Osteocyte (in vitro differentiated cells): ENCODE measurements around the gene HAVCR1. TPM values are rescaled to one million over a fixed set of nuclear protein-coding genes. Genes with fewer than 3 reads are reported as not detected.

Source experiments
- DNase-seq: peaks from one replicate; pipeline ENCODE4 v3.0.0; 2021; ENCODE audit warnings: mixed read lengths; ENCODE audit not compliant: unreplicated experiment; ENCODE audit errors: extremely low spot score
- H3K27ac Mint-ChIP-seq: one replicate; pipeline ENCODE4 v1.8.0; 2021; ENCODE audit warnings: mild to moderate bottlenecking, mixed read lengths; ENCODE audit not compliant: unreplicated experiment
- H3K27me3 Mint-ChIP-seq: one replicate; pipeline ENCODE4 v1.8.0; 2021; ENCODE audit warnings: mixed read lengths; ENCODE audit not compliant: unreplicated experiment
- H3K36me3 Mint-ChIP-seq: one replicate; pipeline ENCODE4 v1.8.0; 2021; ENCODE audit warnings: mixed read lengths; ENCODE audit not compliant: unreplicated experiment
- H3K4me1 Mint-ChIP-seq: one replicate; pipeline ENCODE4 v1.8.0; 2021; ENCODE audit warnings: mixed read lengths; ENCODE audit not compliant: unreplicated experiment
- H3K4me3 Mint-ChIP-seq: one replicate; pipeline ENCODE4 v1.8.0; 2021; ENCODE audit warnings: mild to moderate bottlenecking, moderate library complexity, mixed read lengths; ENCODE audit not compliant: unreplicated experiment
- H3K9me3 Mint-ChIP-seq: one replicate; pipeline ENCODE4 v1.8.0; 2021; ENCODE audit warnings: mixed read lengths; ENCODE audit not compliant: unreplicated experiment
- total RNA-seq: library from RNA; stranded (reverse); gene quantifications from 2 replicates; pipeline ENCODE4 v1.2.1, GENCODE V29; 2021
- TF ChIP-seq, protein P1 (sequence below): fragments of 200-600 bp; sonication (generic); IDR thresholded peaks from 2 replicates; pipeline ENCODE4 v1.5.0; 2021; ENCODE audit warnings: antibody characterized with exemption, mild to moderate bottlenecking, moderate library complexity

Gene HAVCR1
- total RNA-seq, 1 donor from 2014 or later = not detected

DNA sequence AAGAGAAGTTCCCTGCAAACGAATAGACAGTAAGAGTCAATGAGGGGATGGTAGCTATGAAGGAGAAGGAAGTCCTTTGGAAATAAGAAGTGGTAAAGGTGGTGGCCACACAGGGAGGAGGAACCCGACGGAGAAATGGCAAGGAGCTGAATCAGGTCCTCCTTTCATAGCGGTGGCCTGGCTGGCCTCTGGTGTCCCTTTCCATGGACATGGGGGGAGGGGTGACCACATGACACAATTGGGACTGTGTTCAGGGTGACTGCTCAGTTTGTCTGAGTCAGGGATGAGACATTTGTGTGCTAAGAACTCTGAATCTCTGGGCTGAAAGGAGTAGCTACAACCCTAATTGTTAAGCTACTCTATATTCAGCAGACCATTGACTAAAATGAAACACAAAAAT, 67.2 kb downstream of the HAVCR1 start:
- no peak overlapping the region for H3K27ac Mint-ChIP-seq
- no peaks in the 10 kb centered on the region for H3K27me3 Mint-ChIP-seq
- no peaks in the 10 kb centered on the region for H3K36me3 Mint-ChIP-seq
- no peaks in the 10 kb centered on the region for H3K9me3 Mint-ChIP-seq
- DNase-seq = no peak
- H3K4me3 Mint-ChIP-seq = no peak overlapping the region
- H3K4me1 Mint-ChIP-seq = no peaks in the 10 kb centered on the region
- TF ChIP-seq, protein P1, sequence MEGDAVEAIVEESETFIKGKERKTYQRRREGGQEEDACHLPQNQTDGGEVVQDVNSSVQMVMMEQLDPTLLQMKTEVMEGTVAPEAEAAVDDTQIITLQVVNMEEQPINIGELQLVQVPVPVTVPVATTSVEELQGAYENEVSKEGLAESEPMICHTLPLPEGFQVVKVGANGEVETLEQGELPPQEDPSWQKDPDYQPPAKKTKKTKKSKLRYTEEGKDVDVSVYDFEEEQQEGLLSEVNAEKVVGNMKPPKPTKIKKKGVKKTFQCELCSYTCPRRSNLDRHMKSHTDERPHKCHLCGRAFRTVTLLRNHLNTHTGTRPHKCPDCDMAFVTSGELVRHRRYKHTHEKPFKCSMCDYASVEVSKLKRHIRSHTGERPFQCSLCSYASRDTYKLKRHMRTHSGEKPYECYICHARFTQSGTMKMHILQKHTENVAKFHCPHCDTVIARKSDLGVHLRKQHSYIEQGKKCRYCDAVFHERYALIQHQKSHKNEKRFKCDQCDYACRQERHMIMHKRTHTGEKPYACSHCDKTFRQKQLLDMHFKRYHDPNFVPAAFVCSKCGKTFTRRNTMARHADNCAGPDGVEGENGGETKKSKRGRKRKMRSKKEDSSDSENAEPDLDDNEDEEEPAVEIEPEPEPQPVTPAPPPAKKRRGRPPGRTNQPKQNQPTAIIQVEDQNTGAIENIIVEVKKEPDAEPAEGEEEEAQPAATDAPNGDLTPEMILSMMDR = no peak

DNA sequence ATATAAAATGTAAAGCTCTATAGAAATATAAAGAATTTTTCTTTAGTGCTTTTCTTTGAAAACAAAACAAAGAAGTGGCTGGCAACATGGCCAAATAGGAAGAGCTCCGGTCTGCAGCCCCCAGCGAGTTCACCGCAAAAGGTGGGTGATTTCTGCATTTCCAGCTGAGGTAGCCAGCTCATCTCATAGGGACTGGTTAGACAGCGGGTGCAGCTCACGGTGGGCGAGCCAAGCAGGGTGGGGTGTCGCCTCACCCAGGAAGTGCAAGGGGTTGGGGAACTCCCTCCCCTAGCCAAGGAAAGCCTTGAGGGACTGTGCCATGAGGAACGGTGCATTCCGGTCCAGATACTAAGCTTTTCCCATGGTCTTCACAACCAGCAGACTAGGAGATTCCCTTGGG, 74.9 kb downstream of the HAVCR1 start:
- Mint-ChIP-seq H3K9me3 (no peaks in the 10 kb centered on the region), H3K36me3 (no peaks in the 10 kb centered on the region), H3K4me1 (no peaks in the 10 kb centered on the region), H3K27me3 (no peaks in the 10 kb centered on the region), H3K27ac (no peak overlapping the region), H3K4me3 (no peak overlapping the region)
- no peak for DNase-seq
- TF ChIP-seq, protein P1 = no peak

DNA sequence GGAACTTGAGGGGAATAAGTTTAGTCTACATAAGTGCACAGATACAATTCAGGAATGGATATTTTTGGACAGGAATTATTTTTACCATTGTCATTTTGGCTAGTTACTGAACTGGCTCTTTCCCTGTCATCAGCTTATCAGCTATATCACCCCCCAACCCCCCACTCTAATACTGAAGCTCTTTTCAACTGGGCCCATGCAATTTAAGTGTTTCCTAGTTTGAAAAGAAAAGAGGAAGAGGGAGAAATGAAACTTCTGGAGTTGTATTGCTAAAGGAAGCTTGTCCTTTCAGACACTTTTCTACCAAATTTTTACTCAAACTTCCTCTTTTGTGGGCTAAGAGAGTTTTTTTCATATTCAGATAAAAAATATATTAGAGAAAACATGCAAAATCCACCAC, 77.4 kb downstream of the HAVCR1 start:
- Mint-ChIP-seq H3K4me3 (no peak overlapping the region), H3K4me1 (no peaks in the 10 kb centered on the region), H3K27ac (no peak overlapping the region), H3K9me3 (no peaks in the 10 kb centered on the region), H3K36me3 (no peaks in the 10 kb centered on the region), H3K27me3 (no peaks in the 10 kb centered on the region)
- TF ChIP-seq, protein P1 = no peak
- DNase-seq = no peak

Other genes with a start within 250 kb of the HAVCR1 start
- gene PPP1R2B, start 208.8 kb downstream of the HAVCR1 start, total RNA-seq = not detected in 2 replicates
- gene TIMD4, start 95.9 kb downstream of the HAVCR1 start, total RNA-seq = not detected in 2 replicates
- 0.21 TPM in 1 of 2 replicates, not detected in the other for gene HAVCR2, start 49.9 kb upstream of the HAVCR1 start, total RNA-seq
- gene MED7, start 83.7 kb upstream of the HAVCR1 start, total RNA-seq = 9.2 and 9.3 TPM in 2 replicates
- gene GARIN3, start 107.1 kb upstream of the HAVCR1 start, total RNA-seq = not detected in 2 replicates
- not detected in 2 replicates for gene ITK, start 121.7 kb upstream of the HAVCR1 start, total RNA-seq
- gene CYFIP2, start 207.0 kb upstream of the HAVCR1 start, total RNA-seq = 26.4 and 33.4 TPM in 2 replicates